Spleen (tissue), 7 donors: ENCODE results near the gene LHB.
"Not testable (repeated sequence)": the region's sequence is repeated elsewhere in the genome, so short reads cannot be mapped to it uniquely, and the experiment has no call there.

Experiments used
- POLR2AphosphoS5 ChIP-seq, 3 donors: sonication (generic); formaldehyde crosslinking; IDR thresholded peaks; one replicate each; pipeline ENCODE4 v1.5.1; 2017; ENCODE audit warnings: antibody characterized with exemption in 3 of 3
- TF ChIP-seq, protein P1 (sequence below), 11 experiments: fragments of 200-600 bp in 7 of 11; fragments of 450-650 bp in 4 of 11; sonication (generic) in 4 of 11; IDR thresholded peaks in 8 of 11; conservative IDR thresholded peaks in 3 of 11; 1 replicate in 7 of 11; 2 replicates in 4 of 11; pipeline versions ENCODE4 v1.4.0 to v1.8.0; 2016 to 2021; ENCODE audit warnings: antibody characterized with exemption in 11 of 11, inconsistent platforms in 4 of 11, mild to moderate bottlenecking in 1 of 11
- donor health status: DM: no; HTN: no; CAD: no; lungs with moderate emphysema.
- donor health status: DM: no; HTN: no; CAD: no.
- donor health status: DM: no; HTN: no; CAD: no.

DNA sequence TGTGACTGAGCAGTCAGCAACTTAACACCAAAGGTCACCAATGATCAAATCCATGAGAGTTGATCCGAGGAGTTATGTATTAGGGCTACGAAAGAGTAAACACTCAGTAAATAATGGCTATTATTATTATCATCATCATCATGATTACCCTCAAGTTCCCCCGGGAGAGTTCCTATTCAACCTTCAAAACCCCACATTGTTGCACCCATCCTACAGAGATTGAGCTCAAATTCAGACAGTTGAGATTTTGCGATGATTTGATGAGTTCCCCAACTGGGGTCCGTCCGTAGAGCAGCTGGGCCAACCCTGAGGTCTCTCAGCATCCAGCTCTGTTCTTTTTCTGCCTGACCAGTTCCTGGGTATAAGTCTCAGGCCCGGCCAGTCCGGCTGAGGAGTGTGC, 21.2 kb upstream of the LHB start:
- TF ChIP-seq, protein P1, sequence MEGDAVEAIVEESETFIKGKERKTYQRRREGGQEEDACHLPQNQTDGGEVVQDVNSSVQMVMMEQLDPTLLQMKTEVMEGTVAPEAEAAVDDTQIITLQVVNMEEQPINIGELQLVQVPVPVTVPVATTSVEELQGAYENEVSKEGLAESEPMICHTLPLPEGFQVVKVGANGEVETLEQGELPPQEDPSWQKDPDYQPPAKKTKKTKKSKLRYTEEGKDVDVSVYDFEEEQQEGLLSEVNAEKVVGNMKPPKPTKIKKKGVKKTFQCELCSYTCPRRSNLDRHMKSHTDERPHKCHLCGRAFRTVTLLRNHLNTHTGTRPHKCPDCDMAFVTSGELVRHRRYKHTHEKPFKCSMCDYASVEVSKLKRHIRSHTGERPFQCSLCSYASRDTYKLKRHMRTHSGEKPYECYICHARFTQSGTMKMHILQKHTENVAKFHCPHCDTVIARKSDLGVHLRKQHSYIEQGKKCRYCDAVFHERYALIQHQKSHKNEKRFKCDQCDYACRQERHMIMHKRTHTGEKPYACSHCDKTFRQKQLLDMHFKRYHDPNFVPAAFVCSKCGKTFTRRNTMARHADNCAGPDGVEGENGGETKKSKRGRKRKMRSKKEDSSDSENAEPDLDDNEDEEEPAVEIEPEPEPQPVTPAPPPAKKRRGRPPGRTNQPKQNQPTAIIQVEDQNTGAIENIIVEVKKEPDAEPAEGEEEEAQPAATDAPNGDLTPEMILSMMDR (IDR thresholded peaks at IDR 0.05 in 8 of 11, conservative IDR thresholded peaks at IDR 0.05 in 3 of 11) = not testable (repeated sequence)
- not testable (repeated sequence) for TF ChIP-seq POLR2AphosphoS5 (IDR thresholded peaks at IDR 0.05)
